K562 (cell line): Measurements from ENCODE around the gene DGCR8. TPM values are rescaled to one million over a fixed set of nuclear protein-coding genes. Genes with fewer than 3 reads are reported as not detected.

Source experiments
- ATAC-seq: fragments of 200-7000 bp; cut with Tn5 transposase; 3 replicates; pipeline ENCODE4 v1.9.1; 2020; ENCODE audit warnings: moderate library complexity
- BruUV-seq: library from RNA; stranded (reverse); fragments of 400-500 nt; replicated peaks from 2 replicates; lab custom pipeline; 2021; lab: Mats Ljungman, UMichigan
- CTCF ChIA-PET: fragments of 300-600 bp; formaldehyde crosslinking; extraction: SDS; loops from one replicate; lab custom pipeline; 2021; ENCODE audit warnings: low intra/inter-chr PET ratio; lab: Yijun Ruan, JAX
- POLR2A ChIA-PET: fragments of 300-600, 350-650 bp; sonication (Branson Sonifier 250); formaldehyde crosslinking; extraction: SDS; loops from one replicate; lab custom pipeline; 2021; ENCODE audit warnings: antibody characterized with exemption, inconsistent platforms; lab: Yijun Ruan, JAX
- DNase-seq, 4 experiments: peaks; one replicate each; pipeline versions ENCODE4 v3.0.0 to v3.0.0-alpha.2; 2011 to 2018; ENCODE audit warnings: low spot score in 3 of 4, mixed read lengths in 3 of 4; ENCODE audit errors: extremely low read depth in 1 of 4
- FAIRE-seq: peaks from 2 replicates; lab custom pipeline; 2011; peaks lifted over from hg19 to GRCh38; lab: Jason Lieb, UNC
- H2AFZ ChIP-seq: 2 replicates; pipeline ENCODE4 v1.6.0; 2011; ENCODE audit warnings: low read depth, low read length, control low read depth, inconsistent platforms
- H3K27ac ChIP-seq: fragments of 200-600 bp; 3 replicates; pipeline ENCODE4 v1.8.0; 2011; ENCODE audit warnings: low read depth, mild to moderate bottlenecking, control low read depth, inconsistent platforms, low read length, moderate library complexity, mixed read lengths; ENCODE audit errors: extremely low read depth
- H3K27me3 ChIP-seq, 2 experiments: fragments of 300-600 bp in 1 of 2; 2 replicates in 1 of 2; 3 replicates in 1 of 2; pipeline versions ENCODE4 v1.6.0 to v1.8.0; 2011; ENCODE audit warnings: inconsistent platforms in 2 of 2, low read length in 2 of 2, mild to moderate bottlenecking in 1 of 2, mixed read lengths in 1 of 2, moderate library complexity in 1 of 2; ENCODE audit not compliant: control insufficient read depth in 2 of 2, insufficient read depth in 2 of 2
- H3K36me3 ChIP-seq: fragments of 300-600 bp; 3 replicates; pipeline ENCODE4 v1.8.0; 2011; ENCODE audit warnings: mild to moderate bottlenecking, low read length, inconsistent platforms; ENCODE audit not compliant: control insufficient read depth, insufficient read depth
- H3K4me1 ChIP-seq, 2 experiments: fragments of 200-600 bp in 1 of 2; replicated peaks in 1 of 2; 2 replicates in 1 of 2; 3 replicates in 1 of 2; pipeline versions ENCODE4 v1.5.1 to v1.8.0; 2011; ENCODE audit warnings: inconsistent platforms in 2 of 2, low read length in 2 of 2, mild to moderate bottlenecking in 1 of 2, mixed read lengths in 1 of 2, moderate library complexity in 1 of 2; ENCODE audit not compliant: control insufficient read depth in 2 of 2, insufficient read depth in 2 of 2
- H3K4me2 ChIP-seq: 2 replicates; pipeline ENCODE4 v1.6.1; 2011; ENCODE audit warnings: low read length, control low read depth, inconsistent platforms, mixed read lengths; ENCODE audit not compliant: insufficient read depth
- H3K4me3 ChIP-seq: fragments of 200-600 bp; sonication (generic), shearing (Covaris generic); 2 replicates; pipeline ENCODE4 v1.5.1; 2016; ENCODE audit warnings: control low read depth, inconsistent platforms
- H3K79me2 ChIP-seq: fragments of 200-600 bp; 3 replicates; pipeline ENCODE4 v1.8.0; 2011; ENCODE audit warnings: low read length, inconsistent platforms; ENCODE audit not compliant: control insufficient read depth, insufficient read depth
- H3K9ac ChIP-seq, 2 experiments: 2 replicates each; pipeline versions ENCODE4 v1.6.0 to v1.6.1; 2011; ENCODE audit warnings: low read depth in 2 of 2, low read length in 2 of 2, control low read depth in 1 of 2, inconsistent platforms in 1 of 2, mild to moderate bottlenecking in 1 of 2, mixed read lengths in 1 of 2; ENCODE audit not compliant: insufficient read depth in 1 of 2
- H3K9me1 ChIP-seq: one replicate; pipeline ENCODE4 v1.6.0; 2011; ENCODE audit warnings: inconsistent platforms, mild to moderate bottlenecking, low read length, moderate library complexity; ENCODE audit not compliant: control insufficient read depth, insufficient read depth
- H3K9me3 ChIP-seq: replicated peaks from 2 replicates; pipeline ENCODE4 v1.5.1; 2011; ENCODE audit warnings: low read depth, low read length, inconsistent platforms; ENCODE audit not compliant: control insufficient read depth, insufficient read depth
- H4K20me1 ChIP-seq: replicated peaks from 2 replicates; pipeline ENCODE4 v1.6.1; 2011; ENCODE audit warnings: low read length, inconsistent platforms, mixed read lengths; ENCODE audit not compliant: control insufficient read depth, insufficient read depth
- ATF1 ChIP-seq, 2 experiments: fragments of 450-650 bp in 1 of 2; IDR thresholded peaks; 2 replicates each; pipeline ENCODE4 v1.6.1; 2016; ENCODE audit warnings: missing compliant biosample characterization in 1 of 2, missing genetic modification characterization in 1 of 2
- CEBPG ChIP-seq, 3 experiments: fragments of 200-800 bp in 1 of 3; sonication (Bioruptor generic) in 1 of 3; sonication (generic) in 1 of 3; formaldehyde crosslinking in 1 of 3; IDR thresholded peaks in 2 of 3; conservative IDR thresholded peaks in 1 of 3; 2 replicates each; pipeline versions ENCODE4 v1.6.1 to v1.8.0; 2016 to 2022; ENCODE audit warnings: missing compliant biosample characterization in 2 of 3, missing genetic modification characterization in 2 of 3, mild to moderate bottlenecking in 1 of 3, missing genetic modification reagents in 1 of 3
- ESRRA ChIP-seq: fragments of 450-650 bp; IDR thresholded peaks from 2 replicates; pipeline ENCODE4 v1.6.1; 2014; ENCODE audit warnings: low read depth, mild to moderate bottlenecking, moderate library complexity, borderline replicate concordance
- ETS1 ChIP-seq: conservative IDR thresholded peaks from 2 replicates; pipeline ENCODE4 v1.6.1; 2011; ENCODE audit warnings: low read depth, mild to moderate bottlenecking, low read length; ENCODE audit not compliant: control insufficient read depth
- ETV5 ChIP-seq: sonication (generic); formaldehyde crosslinking; IDR thresholded peaks from 2 replicates; pipeline ENCODE4 v1.4.0; 2020; ENCODE audit warnings: low read depth, mild to moderate bottlenecking, missing genetic modification reagents
- HMGN3 ChIP-seq: IDR thresholded peaks from 2 replicates; pipeline ENCODE4 v1.6.1; 2011; ENCODE audit warnings: borderline replicate concordance, low read depth, mild to moderate bottlenecking, mixed read lengths, low read length; ENCODE audit not compliant: insufficient read length; ENCODE audit errors: extremely low read depth
- HMGXB4 ChIP-seq: sonication (generic); formaldehyde crosslinking; IDR thresholded peaks from 2 replicates; pipeline ENCODE4 v1.8.1; 2023; ENCODE audit warnings: mild to moderate bottlenecking, missing genetic modification reagents
- ID3 ChIP-seq, 2 experiments: fragments of 250-450 bp in 1 of 2; fragments of 450-650 bp in 1 of 2; sonication (Bioruptor Pico) in 1 of 2; IDR thresholded peaks; 2 replicates each; pipeline versions ENCODE4 v1.6.1 to v1.8.0; 2016 to 2021; ENCODE audit warnings: mild to moderate bottlenecking in 2 of 2, moderate library complexity in 2 of 2, missing compliant biosample characterization in 1 of 2, missing genetic modification characterization in 1 of 2
- MAZ ChIP-seq, 2 experiments: fragments of 450-650 bp in 1 of 2; sonication (generic) in 1 of 2; formaldehyde crosslinking; IDR thresholded peaks in 1 of 2; conservative IDR thresholded peaks in 1 of 2; 2 replicates each; pipeline versions ENCODE4 v1.4.0 to v1.5.0; 2020; ENCODE audit warnings: mild to moderate bottlenecking in 1 of 2, missing genetic modification reagents in 1 of 2
- PHB ChIP-seq: fragments of 250-450 bp; sonication (Bioruptor Pico); IDR thresholded peaks from 2 replicates; pipeline ENCODE4 v1.5.0; 2021
- POLR2H ChIP-seq: IDR thresholded peaks from 2 replicates; pipeline ENCODE4 v1.6.1; 2016; ENCODE audit warnings: missing genetic modification characterization, low read depth, mild to moderate bottlenecking, control low read depth, missing compliant biosample characterization, moderate library complexity
- RAD21 ChIP-seq, 2 experiments: fragments of 250-450 bp in 1 of 2; fragments of 450-650 bp in 1 of 2; sonication (Bioruptor Pico) in 1 of 2; formaldehyde crosslinking in 1 of 2; IDR thresholded peaks in 1 of 2; conservative IDR thresholded peaks in 1 of 2; 2 replicates each; pipeline versions ENCODE4 v1.4.0 to v1.8.0; 2020 to 2022; ENCODE audit warnings: mild to moderate bottlenecking in 2 of 2, moderate library complexity in 1 of 2
- SMARCB1 ChIP-seq: IDR thresholded peaks from 2 replicates; pipeline ENCODE4 v1.6.1; 2011; ENCODE audit warnings: improper control_type of control experiment, low read depth; ENCODE audit not compliant: insufficient read length
- TAF1 ChIP-seq: IDR thresholded peaks from 2 replicates; pipeline ENCODE4 v1.6.1; 2011; ENCODE audit warnings: mild to moderate bottlenecking, low read length, moderate library complexity; ENCODE audit not compliant: insufficient read depth, control insufficient read depth, severe bottlenecking; ENCODE audit errors: extremely low read depth
- ZNF124 ChIP-seq: sonication (generic); formaldehyde crosslinking; IDR thresholded peaks from 2 replicates; pipeline ENCODE4 v1.8.1; 2022; ENCODE audit warnings: missing genetic modification reagents
- WGBS: fragments of 100-300 bp; shearing (Covaris generic); methylation state at CpG from one replicate; pipeline ENCODE4 v1.1.6; 2016; ENCODE audit warnings: low coverage, mixed read lengths; ENCODE audit not compliant: insufficient coverage; ENCODE audit errors: missing lambda C conversion rate; 5-methylcytosine and 5-hydroxymethylcytosine counted together
- in situ Hi-C: fragments of 300-500 bp; cut with MboI; formaldehyde crosslinking; loops from 4 replicates; pipeline ENCODE4 v1.15.0; 2018; ENCODE audit warnings: inconsistent platforms, mixed read lengths
- intact Hi-C: fragments of 100-400 bp; cut with micrococcal nuclease; formaldehyde crosslinking; loops from 2 replicates; pipeline ENCODE4 v1.14.2; 2022
- polyA plus RNA-seq, 8 experiments: library from polyadenylated mRNA; depleted of rRNA in 4 of 8; stranded (reverse) in 5 of 8; unstranded in 3 of 8; fragments of >200 nt; fragmentation: Nextera tagmentation in 2 of 8; fragmentation: Illumina TruSeq in 1 of 8; extraction: Ambion mirVana in 2 of 8; extraction: Trizol in 1 of 8; gene quantifications; 2 replicates each; pipeline versions ENCODE4 v1.2.1 to v1.2.3, GENCODE V29; 2011 to 2014; ENCODE audit warnings: inconsistent platforms in 1 of 8, missing spikeins in 1 of 8
- total RNA-seq, 7 experiments: library from RNA; depleted of rRNA in 6 of 7; stranded (reverse); fragments of >200 nt in 6 of 7; fragmentation: Illumina TruSeq in 2 of 7; extraction: Trizol in 2 of 7; gene quantifications; 2 replicates each; pipeline versions ENCODE4 v1.2.1 to v1.2.3, GENCODE V29; 2011 to 2021; ENCODE audit warnings: low replicate concordance in 1 of 7

The DGCR8 gene
- total and polyA plus RNA-seq, 9 of the 15 experiments (the other 6 are each of a cell fraction or from before 2014, with no cell fraction given), result 5.9 to 144 (median 80.1) TPM

- in situ Hi-C loops (no loop called here), intact Hi-C loops (no loop called here)
- 90% methylated on average over 36 of the region's 36 CpGs for WGBS
- Histone ChIP-seq H3K4me2 (no peak overlapping the region), H3K9me1 (peaks cover 18% of the 10 kb centered on the region), H3K9me3 (no peaks in the 10 kb centered on the region), H2AFZ (no peak overlapping the region), H3K79me2 (0 out of 3 replicates have a peak, but pooled peaks cover under 1% of the 10 kb centered on the region), H3K36me3 (peaks cover 17% of the 10 kb centered on the region; the same call in 2 of the 3 replicates), H3K4me1 (peaks cover 9 to 88% of the 10 kb centered on the region in 2 experiments), H3K27ac (no peak overlapping the region), H3K4me3 (no peak overlapping the region), H3K27me3 (no peaks in the 10 kb centered on the region), H3K9ac (peak overlapping the region in 1 of 2 experiments; percentile 53; a peak in 2 of 4 replicates), H4K20me1 (peaks cover 39% of the 10 kb centered on the region)
- CTCF ChIA-PET, result no interaction called here
- FAIRE-seq (no peak), DNase-seq (no peak), ATAC-seq (no peak)
- no TSS peak for BruUV-seq
- POLR2A ChIA-PET, result interaction anchor here (0.6 to 7.2 kb wide), 9 partner anchors 10 to 1532 kb away, joined by 3 to 68 read pairs (median 4); no protein-coding TSS in a partner anchor
- no peak for TF ChIP-seq HMGN3
- no peak; the same call in 1 of the 2 replicates for TF ChIP-seq HMGXB4 (CRISPR knock-in tag)
- TF ChIP-seq ZNF124 (CRISPR knock-in tag), result no peak
- 0 out of 2 replicates have a peak, but pooled peaks have one; percentile 24 for TF ChIP-seq ATF1 (CRISPR knock-in tag; IDR thresholded peaks at IDR 0.05)
- TF ChIP-seq ATF1 (tag; IDR thresholded peaks at IDR 0.05), result no peak
- no peak for TF ChIP-seq ESRRA
- TF ChIP-seq MAZ (CRISPR knock-in tag; conservative IDR thresholded peaks at IDR 0.05 in 1 of 2, IDR thresholded peaks at IDR 0.05 in 1 of 2), result 0 out of 4 replicates have a peak, but pooled peaks of 1 of the 2 experiments have one; percentile 41
- TF ChIP-seq ID3 (CRISPR knock-in tag; IDR thresholded peaks at IDR 0.05), result no peak
- TF ChIP-seq ID3 (tag; IDR thresholded peaks at IDR 0.05), result no peak
- no peak for TF ChIP-seq TAF1
- no peak for TF ChIP-seq ETV5
- TF ChIP-seq POLR2H (tag), result no peak
- TF ChIP-seq PHB (CRISPR knock-in tag), result 0 out of 2 replicates have a peak, but pooled peaks have one; percentile 19
- 0 out of 2 replicates have a peak, but pooled peaks have one; percentile 13 for TF ChIP-seq ETS1
- no peak for TF ChIP-seq CEBPG (CRISPR knock-in tag; IDR thresholded peaks at IDR 0.05)
- TF ChIP-seq CEBPG (tag; conservative IDR thresholded peaks at IDR 0.05 in 1 of 2, IDR thresholded peaks at IDR 0.05 in 1 of 2), result no peak
- TF ChIP-seq SMARCB1, result no peak
- TF ChIP-seq RAD21 (CRISPR knock-in tag; conservative IDR thresholded peaks at IDR 0.05 in 1 of 2, IDR thresholded peaks at IDR 0.05 in 1 of 2), result no peak
Observed at GRCh38 chr22:20139391-20140106, 59.5 kb downstream of the DGCR8 start.
